Panc1 (cell line): ENCODE results near the gene NBPF1.
"Not testable (repeated sequence)": the region's sequence is repeated elsewhere in the genome, so short reads cannot be mapped to it uniquely, and the experiment has no call there.

Experiments used
- POLR2AphosphoS5 ChIP-seq: IDR thresholded peaks from 2 replicates; pipeline ENCODE4 v1.6.1; 2012; ENCODE audit warnings: mild to moderate bottlenecking, low read depth, low read length, moderate library complexity
- SIN3A ChIP-seq: IDR thresholded peaks from 2 replicates; pipeline ENCODE4 v1.6.1; 2012; ENCODE audit warnings: low read depth, mild to moderate bottlenecking, low read length, moderate library complexity, borderline replicate concordance; ENCODE audit not compliant: insufficient read depth
- TCF7L2 ChIP-seq: IDR thresholded peaks from 2 replicates; pipeline ENCODE4 v1.6.1; 2011; ENCODE audit warnings: mild to moderate bottlenecking, low read depth, low read length, inconsistent platforms
- TF ChIP-seq, protein P1 (sequence below): fragments of 450-650 bp; IDR thresholded peaks from 2 replicates; pipeline ENCODE4 v1.5.1; 2017; ENCODE audit warnings: mild to moderate bottlenecking
- TF ChIP-seq, protein P2 (sequence below), 2 experiments: IDR thresholded peaks; 2 replicates each; pipeline ENCODE4 v1.6.1; 2011 to 2012; ENCODE audit warnings: low read depth in 2 of 2, control low read depth in 1 of 2, low read length in 1 of 2, mild to moderate bottlenecking in 1 of 2, moderate library complexity in 1 of 2; ENCODE audit not compliant: insufficient read depth in 1 of 2

DNA sequence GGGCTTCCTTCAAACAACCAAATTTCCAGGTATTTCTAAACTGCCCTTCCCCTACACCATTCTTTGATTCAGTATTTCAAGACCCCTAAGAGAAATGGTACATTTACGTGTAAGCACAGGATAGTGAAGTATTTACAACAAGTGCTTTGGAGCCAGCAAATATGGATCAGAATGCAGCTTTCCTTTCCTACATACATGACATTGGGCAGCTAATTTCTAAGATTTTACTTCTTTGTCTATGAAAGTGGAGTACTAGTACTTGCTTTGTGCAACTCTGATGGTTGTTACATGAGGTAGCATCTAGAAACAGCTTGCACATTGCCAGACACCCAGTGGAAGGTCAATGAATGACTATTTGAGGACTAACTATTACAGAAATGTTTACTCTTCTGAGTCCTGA is 38.2 kb upstream of the NBPF1 start:
- not testable (repeated sequence) for TF ChIP-seq POLR2AphosphoS5, TCF7L2, SIN3A
- TF ChIP-seq, protein P1, sequence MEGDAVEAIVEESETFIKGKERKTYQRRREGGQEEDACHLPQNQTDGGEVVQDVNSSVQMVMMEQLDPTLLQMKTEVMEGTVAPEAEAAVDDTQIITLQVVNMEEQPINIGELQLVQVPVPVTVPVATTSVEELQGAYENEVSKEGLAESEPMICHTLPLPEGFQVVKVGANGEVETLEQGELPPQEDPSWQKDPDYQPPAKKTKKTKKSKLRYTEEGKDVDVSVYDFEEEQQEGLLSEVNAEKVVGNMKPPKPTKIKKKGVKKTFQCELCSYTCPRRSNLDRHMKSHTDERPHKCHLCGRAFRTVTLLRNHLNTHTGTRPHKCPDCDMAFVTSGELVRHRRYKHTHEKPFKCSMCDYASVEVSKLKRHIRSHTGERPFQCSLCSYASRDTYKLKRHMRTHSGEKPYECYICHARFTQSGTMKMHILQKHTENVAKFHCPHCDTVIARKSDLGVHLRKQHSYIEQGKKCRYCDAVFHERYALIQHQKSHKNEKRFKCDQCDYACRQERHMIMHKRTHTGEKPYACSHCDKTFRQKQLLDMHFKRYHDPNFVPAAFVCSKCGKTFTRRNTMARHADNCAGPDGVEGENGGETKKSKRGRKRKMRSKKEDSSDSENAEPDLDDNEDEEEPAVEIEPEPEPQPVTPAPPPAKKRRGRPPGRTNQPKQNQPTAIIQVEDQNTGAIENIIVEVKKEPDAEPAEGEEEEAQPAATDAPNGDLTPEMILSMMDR = not testable (repeated sequence)
- TF ChIP-seq, protein P2, sequence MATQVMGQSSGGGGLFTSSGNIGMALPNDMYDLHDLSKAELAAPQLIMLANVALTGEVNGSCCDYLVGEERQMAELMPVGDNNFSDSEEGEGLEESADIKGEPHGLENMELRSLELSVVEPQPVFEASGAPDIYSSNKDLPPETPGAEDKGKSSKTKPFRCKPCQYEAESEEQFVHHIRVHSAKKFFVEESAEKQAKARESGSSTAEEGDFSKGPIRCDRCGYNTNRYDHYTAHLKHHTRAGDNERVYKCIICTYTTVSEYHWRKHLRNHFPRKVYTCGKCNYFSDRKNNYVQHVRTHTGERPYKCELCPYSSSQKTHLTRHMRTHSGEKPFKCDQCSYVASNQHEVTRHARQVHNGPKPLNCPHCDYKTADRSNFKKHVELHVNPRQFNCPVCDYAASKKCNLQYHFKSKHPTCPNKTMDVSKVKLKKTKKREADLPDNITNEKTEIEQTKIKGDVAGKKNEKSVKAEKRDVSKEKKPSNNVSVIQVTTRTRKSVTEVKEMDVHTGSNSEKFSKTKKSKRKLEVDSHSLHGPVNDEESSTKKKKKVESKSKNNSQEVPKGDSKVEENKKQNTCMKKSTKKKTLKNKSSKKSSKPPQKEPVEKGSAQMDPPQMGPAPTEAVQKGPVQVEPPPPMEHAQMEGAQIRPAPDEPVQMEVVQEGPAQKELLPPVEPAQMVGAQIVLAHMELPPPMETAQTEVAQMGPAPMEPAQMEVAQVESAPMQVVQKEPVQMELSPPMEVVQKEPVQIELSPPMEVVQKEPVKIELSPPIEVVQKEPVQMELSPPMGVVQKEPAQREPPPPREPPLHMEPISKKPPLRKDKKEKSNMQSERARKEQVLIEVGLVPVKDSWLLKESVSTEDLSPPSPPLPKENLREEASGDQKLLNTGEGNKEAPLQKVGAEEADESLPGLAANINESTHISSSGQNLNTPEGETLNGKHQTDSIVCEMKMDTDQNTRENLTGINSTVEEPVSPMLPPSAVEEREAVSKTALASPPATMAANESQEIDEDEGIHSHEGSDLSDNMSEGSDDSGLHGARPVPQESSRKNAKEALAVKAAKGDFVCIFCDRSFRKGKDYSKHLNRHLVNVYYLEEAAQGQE (IDR thresholded peaks at IDR 0.05; ENCODE audit: insufficient read depth in 1 of 2, low read depth in 2 of 2, low read length in 1 of 2) = not testable (repeated sequence)
